Hypothalamus (tissue), 51 donors: ENCODE measurements around the gene ANKS3.
A peak's percentile ranks its signal among the peaks of the same experiment; 100 is the strongest.

Experiments
- DNase-seq, 51 donors: peaks; one replicate each; lab custom pipeline; 2025; lab: John Stamatoyannopoulos, UW

Gene ANKS3

DNA sequence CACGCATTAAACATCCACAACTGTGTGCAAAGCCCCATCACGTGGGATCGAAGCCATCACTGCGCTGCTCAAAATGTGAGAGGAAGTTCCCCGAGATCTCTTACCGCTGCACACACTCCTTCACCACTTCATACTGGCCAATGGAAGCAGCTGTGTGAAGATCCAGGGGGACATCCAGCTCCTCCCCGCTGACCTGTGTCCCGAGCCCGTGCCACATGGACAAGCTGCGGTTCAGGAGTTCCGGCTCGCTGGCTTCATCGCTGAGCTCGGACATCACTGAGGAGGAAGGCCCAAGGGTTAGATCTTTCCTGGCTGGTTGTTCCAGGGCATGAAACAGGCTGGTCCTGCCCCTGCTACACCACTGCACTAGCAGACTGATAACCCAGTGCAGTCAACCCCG, 4.2 kb downstream of the ANKS3 start:
- no peak for DNase-seq

DNA sequence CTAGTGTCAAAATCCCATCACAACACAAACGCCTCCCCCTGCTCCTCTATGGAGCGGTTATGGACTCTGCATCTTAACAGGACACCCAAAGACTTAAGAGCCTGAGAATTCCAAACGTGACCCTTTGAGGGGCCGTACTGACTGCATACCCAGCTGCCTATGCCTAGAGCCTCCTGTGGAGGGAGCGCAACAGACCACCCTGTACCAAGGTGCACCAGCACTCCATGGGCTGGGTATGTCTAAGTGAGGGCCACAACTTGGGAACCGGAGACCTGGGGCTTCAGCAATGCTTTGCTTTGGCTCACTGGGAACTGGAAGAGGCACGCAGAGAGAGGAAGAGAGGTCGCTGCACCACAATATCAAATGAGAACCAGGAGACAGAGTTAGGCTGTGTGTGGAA, 5.4 kb downstream of the ANKS3 start:
- DNase-seq: no peak

DNA sequence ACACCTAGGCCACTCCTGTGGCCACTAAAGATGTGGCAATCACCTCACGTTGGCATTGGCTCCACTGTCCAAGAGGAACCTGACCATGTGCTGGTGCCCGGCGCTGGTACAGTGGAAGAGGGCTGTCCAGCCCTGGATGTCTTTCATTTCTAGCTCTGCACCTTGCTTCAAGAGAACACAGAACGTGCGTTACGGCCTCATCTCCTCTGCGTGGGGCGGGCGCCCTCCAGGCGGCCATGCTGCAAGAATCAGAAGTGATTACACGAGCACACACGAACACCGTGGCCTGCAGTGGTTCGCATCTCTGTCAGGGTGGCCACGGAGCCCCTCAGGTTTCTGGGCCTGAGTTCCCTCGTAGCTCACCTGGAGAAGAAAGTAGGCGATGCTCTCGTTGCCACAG, 7.5 kb downstream of the ANKS3 start:
- DNase-seq: no peak

DNA sequence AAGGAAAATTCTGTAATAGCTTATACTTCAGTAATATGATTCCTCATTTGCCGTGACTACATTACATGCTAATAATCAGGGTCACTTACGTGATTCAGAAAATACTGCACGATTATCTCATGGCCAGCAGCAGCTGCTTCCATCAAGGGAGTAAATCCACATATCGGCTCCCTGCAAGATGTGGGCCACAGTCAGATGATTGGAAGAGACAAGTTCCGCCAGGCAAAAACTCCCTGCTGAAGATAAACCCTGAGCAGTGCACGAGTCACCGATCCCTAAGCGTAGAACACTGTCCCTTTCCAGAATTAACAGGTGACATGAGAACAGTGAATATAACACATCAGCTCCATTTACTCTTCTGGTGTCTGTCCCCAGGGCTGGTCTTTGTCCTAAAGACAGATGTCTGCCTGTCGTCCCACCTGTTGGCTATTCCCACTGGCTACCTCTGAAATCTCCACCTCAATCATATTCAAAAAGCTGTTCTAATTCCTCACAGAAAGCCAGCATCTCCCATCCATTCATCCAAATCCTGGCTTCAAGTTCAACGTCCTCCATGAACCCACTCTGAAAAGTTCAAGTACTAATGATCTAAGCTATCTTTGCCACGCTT, 9.3 kb downstream of the ANKS3 start:
- DNase-seq: no peak

DNA sequence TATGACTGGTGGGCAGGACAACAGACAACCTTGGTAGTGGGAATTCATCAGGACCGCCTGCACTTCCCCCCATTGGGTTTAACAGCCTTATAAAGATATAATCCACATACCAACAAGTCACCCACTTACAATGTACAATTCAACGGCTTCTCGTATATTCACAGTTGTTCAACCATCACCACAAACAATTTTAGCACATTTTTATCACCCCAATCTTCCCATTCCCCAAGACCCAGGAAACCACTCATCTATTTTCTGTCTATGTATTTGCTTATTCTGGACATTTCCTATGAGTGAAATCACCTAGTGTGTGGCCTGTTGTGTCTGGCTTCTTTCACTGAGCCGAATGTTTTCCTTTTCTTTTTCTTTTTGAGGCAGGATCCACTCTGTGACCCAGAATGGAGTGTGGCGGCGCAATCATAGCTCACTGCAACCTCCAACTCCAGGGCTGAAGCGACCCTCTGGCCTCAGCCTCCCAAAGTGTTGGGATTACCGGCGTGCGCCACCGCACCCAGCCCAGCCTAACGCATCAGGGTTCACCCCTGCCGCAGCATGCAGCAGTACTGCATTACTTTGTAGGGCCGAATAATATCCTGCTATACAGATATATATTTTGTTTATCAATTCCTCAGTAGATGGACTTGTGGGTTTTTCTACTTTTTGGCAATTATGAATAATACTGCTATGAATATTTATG, 10.9 kb downstream of the ANKS3 start:
- DNase-seq: no peak

DNA sequence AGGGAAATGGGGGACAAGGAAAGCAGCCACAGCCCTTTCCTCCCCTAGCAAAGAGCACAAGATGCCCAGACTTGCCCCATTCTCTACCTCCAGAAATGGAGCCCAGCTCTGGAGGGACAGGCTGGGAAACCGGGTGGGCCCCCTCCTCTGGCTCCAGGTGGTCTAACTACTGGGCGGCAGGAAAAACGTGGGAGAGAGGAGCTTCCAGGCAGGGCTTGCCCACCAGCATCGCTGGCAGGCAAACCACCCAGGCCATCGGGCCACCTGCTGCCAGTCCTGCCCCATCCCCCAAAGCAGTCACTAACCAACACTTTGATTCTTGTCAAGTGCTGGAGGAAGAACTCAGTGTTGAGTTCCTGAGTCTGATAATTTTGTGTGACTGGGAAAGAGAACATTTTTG, 15.6 kb downstream of the ANKS3 start:
- DNase-seq: no peak

DNA sequence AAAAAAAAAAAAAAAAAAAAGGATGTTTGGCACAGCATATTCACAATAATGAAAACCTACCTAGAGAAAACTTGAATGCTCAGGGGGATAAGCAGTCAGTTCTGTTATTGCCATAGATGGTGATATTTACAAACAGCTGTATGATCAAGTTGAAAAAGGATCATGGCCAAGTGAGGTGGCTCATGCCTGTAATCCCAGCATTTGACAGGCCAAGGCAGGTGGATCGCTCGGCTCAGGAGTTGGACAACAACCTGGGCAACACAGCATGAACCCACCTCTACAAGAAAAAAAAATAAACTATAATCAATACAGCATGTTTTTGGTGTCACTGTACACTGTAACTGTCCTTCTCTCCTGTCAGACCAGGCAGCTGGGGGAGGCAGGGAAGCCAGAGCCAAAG, 19.1 kb downstream of the ANKS3 start:
- DNase-seq: no peak

DNA sequence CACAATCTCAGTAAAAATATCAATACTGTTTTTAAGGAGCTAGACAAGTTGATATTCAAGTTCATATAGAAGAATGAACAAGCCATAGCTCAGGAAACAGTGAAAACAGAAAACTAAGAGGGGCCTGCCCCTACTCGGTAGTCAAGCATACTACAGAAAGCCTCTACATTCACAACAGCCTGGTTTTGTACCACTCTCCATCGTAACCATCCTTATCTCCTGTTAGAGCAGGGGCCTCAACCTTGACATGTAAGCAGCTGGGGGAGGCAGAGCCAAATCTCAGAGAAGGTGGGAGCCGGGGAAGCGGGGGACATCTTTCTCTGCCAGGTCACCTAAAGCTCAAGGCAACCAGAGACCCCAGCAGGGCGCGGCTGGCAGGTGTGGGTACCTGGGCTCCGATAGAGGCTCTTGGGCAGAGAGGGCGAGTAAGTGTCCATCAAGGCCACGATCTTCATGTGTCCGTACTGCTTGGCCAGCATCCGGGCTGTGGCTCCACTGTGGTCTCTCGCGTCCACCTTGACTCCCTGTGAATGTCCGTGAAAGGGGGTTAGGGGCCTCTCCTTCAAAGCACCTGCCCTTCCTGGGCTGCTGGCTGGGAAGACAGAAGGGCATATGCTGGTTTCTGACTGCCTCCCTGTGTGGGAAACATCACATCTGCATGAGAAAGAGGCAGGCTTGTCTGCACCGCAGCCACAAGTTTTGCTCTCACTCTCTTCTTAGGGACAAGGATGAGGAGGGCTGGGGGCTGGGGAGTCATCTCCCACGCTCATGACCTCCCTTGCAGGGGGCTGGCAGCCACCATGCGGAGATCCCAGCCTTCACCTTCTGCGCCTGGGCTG, 20.2 kb downstream of the ANKS3 start:
- DNase-seq: no peak

DNA sequence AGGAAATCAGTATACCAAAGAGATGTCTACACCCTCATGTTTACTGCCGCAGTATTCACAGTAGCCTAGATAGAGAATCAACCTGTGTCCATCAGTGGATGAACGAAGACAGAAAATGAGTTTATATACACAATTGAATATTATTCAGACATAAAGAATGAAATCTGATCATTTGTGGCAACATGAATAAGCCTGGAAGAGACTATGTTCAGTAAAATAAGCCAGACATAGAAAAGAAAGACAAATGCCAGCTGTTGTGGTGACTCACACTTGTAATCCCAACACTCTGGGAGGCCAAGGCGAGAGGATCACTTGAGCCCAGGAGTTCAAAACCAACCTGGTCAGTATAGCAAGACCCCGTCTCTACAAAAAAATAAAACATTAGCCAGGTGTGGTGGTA, 24.6 kb downstream of the ANKS3 start:
- DNase-seq: no peak

DNA sequence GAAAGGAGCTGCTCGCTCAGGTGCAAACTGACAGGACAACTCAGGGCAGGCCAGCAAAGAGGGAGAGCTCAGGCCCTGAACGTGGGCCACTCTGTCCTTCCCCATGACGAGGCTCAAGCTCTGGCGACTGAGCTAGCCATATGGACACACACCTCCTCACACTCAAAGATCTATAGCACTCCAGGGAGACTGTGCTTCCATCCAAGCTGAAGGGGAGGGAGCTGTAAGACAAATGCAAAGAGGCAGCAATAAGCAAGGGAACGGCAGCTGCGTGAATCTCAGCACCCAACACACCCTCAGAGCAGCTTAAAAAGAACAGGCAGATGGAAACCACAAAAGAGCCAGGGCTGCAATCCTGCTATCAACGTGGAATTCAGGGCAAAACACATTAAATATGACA, 27.2 kb downstream of the ANKS3 start:
- no peak for DNase-seq

DNA sequence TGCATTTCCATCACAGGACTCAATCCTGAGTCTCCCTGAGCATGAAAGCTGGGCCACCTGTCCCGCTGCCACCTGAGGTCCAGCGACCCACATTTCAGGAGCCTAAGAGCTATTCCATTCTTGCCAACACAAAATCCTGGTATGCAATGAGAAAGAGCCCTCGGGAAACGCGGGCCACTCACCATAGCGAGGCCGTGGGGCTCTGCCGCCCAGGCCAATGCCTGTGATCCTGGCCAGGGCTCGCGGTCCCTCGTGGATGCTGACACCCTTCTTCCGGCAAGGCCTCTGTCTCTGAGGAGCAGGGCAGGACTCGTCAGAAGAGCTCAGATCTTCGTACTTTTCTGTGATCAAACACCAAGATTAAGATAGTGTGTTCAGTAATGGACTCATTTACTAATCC, 29.2 kb downstream of the ANKS3 start:
- DNase-seq: no peak

DNA sequence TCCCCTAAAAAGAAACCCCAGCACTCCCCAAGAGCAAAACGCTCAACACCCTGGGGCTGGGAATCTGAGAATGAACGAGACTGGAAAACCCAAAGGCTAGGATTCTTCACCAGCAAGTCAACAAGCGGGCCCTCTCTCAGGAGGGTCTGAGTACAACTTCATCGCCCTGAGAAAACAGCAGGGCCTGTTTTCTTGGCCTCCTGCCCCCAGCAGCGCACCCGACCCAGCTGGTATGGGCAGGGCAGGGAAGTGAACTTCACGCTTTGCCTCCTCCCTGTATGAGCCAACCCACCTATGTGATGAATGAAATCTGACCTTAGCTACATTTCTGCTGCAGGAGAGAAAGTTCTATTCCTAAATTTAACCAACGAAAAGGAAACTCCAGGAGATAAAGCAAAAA, 29.6 kb downstream of the ANKS3 start:
- no peak for DNase-seq

DNA sequence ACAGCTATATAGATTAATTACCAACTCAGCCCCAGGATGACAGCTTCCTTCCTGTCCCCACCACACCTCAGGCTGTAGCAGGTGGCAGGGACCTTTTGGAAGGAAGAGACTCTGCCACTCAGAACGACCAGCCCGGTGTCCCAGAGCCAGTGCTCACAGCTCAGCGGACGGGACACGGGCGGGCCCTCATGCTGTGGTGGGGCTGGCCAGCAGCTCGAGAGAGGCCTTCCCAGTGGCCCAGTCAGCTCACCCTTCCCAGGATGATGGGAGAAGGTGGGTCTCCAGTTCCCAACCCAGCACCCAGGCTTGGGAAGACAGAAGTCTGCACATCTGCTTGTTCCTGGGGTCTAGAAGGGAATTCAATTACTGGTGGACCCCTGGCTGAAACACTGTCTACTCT, 30.2 kb downstream of the ANKS3 start:
- DNase-seq: no peak

DNA sequence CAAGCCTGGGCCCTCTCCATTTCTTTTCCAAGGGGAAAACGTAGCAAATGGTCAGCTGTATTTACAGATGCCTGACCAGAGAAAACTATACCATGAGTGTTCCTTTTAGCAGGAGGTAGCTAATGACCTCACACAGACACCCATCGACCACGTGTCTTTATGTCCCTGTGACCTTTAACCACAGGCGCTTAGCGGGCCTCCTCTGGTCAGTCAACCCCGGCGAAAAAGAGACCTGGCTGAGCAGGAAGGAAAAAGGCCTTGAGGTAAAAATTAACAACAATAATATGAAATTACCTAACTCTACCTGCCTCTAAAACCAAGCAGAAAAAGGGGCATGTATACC, 31.6 kb downstream of the ANKS3 start:
- no peak for DNase-seq

DNA sequence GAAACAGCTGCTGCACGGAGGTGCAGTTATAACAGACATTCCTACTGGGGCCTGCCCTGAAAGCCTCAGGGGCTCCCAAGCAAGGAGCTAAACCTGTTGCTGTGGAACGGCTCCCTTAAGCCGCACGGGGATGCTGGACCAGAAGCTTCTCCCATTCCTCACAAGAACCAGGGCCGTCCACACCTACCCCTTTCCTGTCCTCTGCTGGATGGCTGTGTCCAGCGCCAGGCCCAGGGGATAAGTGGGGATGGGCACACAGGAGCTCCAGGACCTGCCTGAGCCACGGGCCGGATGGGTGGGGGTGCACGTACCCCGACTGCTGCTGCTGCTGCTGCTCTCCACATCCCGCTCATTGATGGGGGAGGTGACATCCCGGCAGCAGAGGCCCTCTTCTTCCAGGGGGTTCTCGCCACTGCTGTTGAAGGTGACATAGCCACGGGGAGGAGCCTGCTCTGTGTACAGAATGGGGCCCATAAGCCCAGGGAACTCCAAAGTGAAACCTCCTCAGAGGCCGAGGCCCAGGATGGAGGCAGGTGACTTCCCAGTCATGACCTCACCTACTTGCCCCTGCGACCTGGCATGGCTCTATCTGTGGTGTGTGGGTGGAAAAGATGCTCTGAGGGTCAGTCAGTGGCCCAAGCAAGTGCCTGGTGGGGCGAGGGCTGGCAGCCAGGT, 32.1 kb downstream of the ANKS3 start:
- DNase-seq: no peak

DNA sequence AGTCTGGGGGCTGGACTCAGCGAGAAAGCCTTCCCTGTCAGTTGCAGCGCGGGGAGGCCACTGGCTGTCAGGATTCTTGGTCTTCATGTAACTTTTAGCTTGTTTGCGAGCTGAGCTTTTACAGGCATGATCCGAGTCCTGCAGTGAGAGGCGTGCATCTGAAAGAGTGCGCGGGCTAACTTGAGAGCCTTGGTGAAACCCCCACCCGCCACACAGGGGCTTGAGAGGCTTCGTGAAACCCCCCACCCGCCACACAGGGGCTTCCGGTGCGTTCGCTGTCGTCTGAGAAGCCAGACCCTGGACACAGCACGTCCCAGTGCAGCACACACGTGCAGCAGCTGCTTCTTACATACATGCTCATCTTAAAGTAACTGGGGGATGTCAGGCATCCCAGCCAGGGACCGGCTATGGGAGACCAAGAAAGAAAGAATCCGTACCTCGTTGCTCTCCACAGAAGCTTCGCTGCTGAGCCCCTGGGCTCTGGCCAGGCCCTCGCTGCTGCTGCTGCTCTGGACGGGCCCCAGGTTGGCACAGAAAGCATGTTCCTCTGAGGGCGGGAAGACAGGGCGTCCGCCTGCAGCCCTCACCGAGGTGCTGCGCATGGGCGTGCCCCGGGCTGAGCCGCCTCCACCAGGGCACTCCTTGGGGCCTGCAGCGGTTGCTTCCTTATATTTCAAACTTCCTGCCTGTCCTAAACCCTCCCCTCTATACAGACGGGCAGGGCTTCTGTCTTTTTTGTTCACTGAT, 32.9 kb downstream of the ANKS3 start:
- DNase-seq: peak in 7 of 51 donors; percentile 16 to 44 (median 22)

DNA sequence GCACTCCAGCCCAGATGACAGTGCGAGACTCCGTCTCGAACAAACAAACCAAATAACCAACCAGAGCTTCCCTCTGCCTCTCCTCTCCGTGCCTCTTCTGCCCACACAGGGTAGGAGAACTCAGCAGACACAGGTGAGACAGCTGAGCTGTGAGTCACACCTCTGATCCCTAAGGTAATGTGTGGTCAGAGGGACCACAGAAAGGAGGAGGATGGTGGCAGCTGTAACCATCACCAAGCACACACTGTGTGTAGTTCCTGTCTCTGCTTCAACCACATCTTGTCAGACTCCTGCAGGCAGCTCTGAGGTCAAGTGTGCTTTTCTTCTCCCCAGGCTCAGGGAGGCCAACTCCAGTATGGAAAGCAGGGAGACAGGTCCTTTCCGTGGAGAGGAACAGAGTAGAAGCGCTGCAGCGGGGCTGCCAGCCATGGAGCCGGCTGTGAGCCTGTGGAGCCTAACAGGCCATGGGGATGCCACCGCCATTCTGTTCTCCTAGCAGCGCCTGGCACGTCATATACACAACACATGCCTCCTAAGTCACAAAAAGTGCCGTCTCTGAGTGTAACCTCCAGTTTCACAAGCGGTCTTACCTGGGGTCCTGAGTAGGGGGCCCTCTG, 33.6 kb downstream of the ANKS3 start:
- no peak for DNase-seq

DNA sequence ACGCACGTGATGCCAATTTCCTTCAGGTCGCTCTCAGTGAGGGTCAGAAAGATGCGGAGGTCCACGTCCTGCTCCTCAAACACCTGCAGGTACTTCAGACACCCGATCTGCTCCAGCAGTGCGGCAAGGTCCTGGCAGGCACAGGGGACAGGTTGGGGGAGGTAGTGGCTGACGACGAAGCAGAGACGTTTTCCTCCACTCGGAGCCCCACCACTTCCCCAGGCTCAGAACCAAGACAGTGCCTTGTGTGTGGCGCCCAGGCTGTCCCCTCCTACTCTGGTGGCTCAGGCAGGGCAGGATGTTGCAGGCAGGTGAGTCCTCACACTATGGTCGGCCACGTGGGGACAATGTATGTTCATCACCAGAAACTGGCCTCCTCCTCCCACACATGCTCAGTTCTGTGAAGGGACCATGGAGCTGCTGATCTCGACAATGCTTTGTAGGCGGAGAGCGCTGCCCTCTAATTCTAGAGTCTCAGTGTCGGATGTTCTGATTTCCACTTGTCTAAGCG, 35.0 kb downstream of the ANKS3 start:
- DNase-seq: no peak

DNA sequence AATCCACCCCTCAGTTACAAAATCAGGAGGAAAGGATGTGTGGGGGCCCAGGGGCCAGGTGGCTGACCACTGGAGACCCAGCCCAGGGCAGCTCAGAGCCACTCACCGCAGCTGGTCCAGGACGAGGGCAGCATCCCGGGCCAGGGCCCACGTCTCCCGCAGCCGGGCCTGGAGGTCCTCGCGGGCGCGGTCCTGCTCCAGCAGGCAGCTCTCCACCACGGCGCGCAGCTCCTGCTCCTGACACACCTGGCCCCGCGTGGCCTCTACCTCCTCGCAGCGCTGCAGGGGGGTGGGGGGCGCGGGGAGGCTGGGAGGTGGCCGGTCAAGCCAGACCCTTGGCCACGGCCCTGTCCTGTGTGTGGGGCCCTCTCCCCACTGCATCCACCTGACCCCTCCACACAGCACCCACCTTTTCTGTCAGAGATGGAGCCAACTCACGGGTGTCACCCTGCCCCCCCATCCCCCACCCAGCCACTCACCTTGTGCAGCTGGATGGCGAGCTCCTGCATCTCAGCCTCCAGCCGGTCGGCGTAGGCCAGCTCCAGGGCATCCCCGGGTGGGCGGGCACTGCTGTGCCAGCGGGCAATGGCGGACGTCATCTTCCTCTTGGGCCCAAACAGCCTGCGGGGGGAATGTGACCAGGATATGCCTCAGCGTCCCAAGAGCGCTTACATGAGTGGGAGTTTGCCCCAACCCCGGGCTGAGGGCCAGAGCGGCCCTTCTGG, 35.6 kb downstream of the ANKS3 start:
- DNase-seq: no peak
